Sigmoid colon (tissue), 7 donors: ENCODE measurements around the gene MAP4K4. TPM values are rescaled to one million over a fixed set of nuclear protein-coding genes. Genes with fewer than 3 reads are reported as not detected.
"Not testable (repeated sequence)": the region's sequence is repeated elsewhere in the genome, so short reads cannot be mapped to it uniquely, and the experiment has no call there.

ENCODE experiments used
- DNase-seq: peaks from one replicate; pipeline ENCODE4 v3.0.0-alpha.2; 2019
- H3K27ac ChIP-seq, 4 donors: fragments of 200-600 bp; sonication (generic); one replicate each; pipeline ENCODE4 v1.5.1; 2016 to 2019; ENCODE audit warnings: mild to moderate bottlenecking in 1 of 4
- H3K27me3 ChIP-seq, 3 donors: fragments of 200-600 bp; sonication (generic); one replicate each; pipeline ENCODE4 v1.5.1; 2019; ENCODE audit warnings: mild to moderate bottlenecking in 1 of 3
- H3K36me3 ChIP-seq, 4 donors: fragments of 200-600 bp; sonication (generic); one replicate each; pipeline ENCODE4 v1.5.1; 2016 to 2019
- H3K4me1 ChIP-seq, 4 donors: fragments of 200-600 bp; sonication (generic); one replicate each; pipeline ENCODE4 v1.5.1; 2017 to 2019
- H3K4me3 ChIP-seq, 4 donors: fragments of 200-600 bp; sonication (generic); one replicate each; pipeline ENCODE4 v1.5.1; 2017 to 2019; ENCODE audit warnings: mild to moderate bottlenecking in 2 of 4, moderate library complexity in 1 of 4
- H3K9me3 ChIP-seq, 4 donors: fragments of 200-600 bp in 3 of 4; sonication (generic) in 3 of 4; one replicate each; pipeline versions ENCODE4 v1.5.1 to v1.6.1; 2013 to 2019
- CTCF ChIP-seq, 4 experiments: fragments of 450-650 bp in 3 of 4; fragments of 200-600 bp in 1 of 4; IDR thresholded peaks; one replicate each; pipeline ENCODE4 v1.5.1; 2016 to 2019; ENCODE audit warnings: antibody characterized with exemption in 4 of 4, mild to moderate bottlenecking in 3 of 4, moderate library complexity in 2 of 4
- EP300 ChIP-seq, 4 donors: sonication (generic); formaldehyde crosslinking; IDR thresholded peaks; one replicate each; pipeline ENCODE4 v1.6.1; 2017; ENCODE audit warnings: antibody characterized with exemption in 4 of 4
- POLR2A ChIP-seq, 2 donors: fragments of 450-650 bp; IDR thresholded peaks; one replicate each; pipeline ENCODE4 v1.6.1; 2016; ENCODE audit warnings: antibody characterized with exemption in 2 of 2, mild to moderate bottlenecking in 2 of 2, moderate library complexity in 2 of 2
- POLR2AphosphoS5 ChIP-seq, 4 donors: sonication (generic); formaldehyde crosslinking; IDR thresholded peaks; one replicate each; pipeline ENCODE4 v1.6.1; 2017; ENCODE audit warnings: antibody characterized with exemption in 4 of 4
- WGBS, 2 donors: extraction: QIAGEN DNeasy Blood & Tissue Kit; methylation state at CpG; one replicate each; pipeline ENCODE4 v1.1.7; 2013; 5-methylcytosine and 5-hydroxymethylcytosine counted together
- intact Hi-C: fragments of 100-400 bp; cut with DNase I; formaldehyde crosslinking; loops from one replicate; pipeline ENCODE4 v1.15.1; 2023
- polyA plus RNA-seq, 3 donors: library from polyadenylated mRNA; stranded (reverse); fragments of 200-250 nt; gene quantifications; one replicate each; pipeline ENCODE4 v1.2.3, GENCODE V29; 2013
- total RNA-seq, 4 donors: library from RNA; depleted of rRNA; stranded (reverse); fragments of >200 nt; gene quantifications; one replicate each; pipeline ENCODE4 v1.1.0, GENCODE V29; 2016
- donor health status: healthy with polysubstance abuse.
- donor health status: Bipolar disorder and iron deficiency.
- donor health status: healthy.

The MAP4K4 gene
- total and polyA plus RNA-seq, 7 donors, result 8.8 to 62.9 (median 37.2) TPM

- H3K4me3 ChIP-seq, result no peak overlapping the region
- no peak for TF ChIP-seq POLR2AphosphoS5 (IDR thresholded peaks at IDR 0.05)
- TF ChIP-seq EP300 (IDR thresholded peaks at IDR 0.05), result no peak
- TF ChIP-seq POLR2A (IDR thresholded peaks at IDR 0.05), result no peak
- no peak for TF ChIP-seq CTCF (IDR thresholded peaks at IDR 0.05)
- no peaks in the 10 kb centered on the region for H3K4me1 ChIP-seq
- no peaks in the 10 kb centered on the region for H3K27me3 ChIP-seq
- 88 to 94% methylated on average over 3 of the region's 3 CpGs for WGBS, 2 donors
- no peaks in the 10 kb centered on the region for H3K36me3 ChIP-seq
- DNase-seq, result no peak
- intact Hi-C loops, result no loop called here
- no peak overlapping the region for H3K27ac ChIP-seq
- peaks cover 0 to 8% (median 0%) of the 10 kb centered on the region in 4 donors for H3K9me3 ChIP-seq
These were observed 232.5 kb downstream of the MAP4K4 start for GRCh38 chr2:101930019-101930418.

DNA sequence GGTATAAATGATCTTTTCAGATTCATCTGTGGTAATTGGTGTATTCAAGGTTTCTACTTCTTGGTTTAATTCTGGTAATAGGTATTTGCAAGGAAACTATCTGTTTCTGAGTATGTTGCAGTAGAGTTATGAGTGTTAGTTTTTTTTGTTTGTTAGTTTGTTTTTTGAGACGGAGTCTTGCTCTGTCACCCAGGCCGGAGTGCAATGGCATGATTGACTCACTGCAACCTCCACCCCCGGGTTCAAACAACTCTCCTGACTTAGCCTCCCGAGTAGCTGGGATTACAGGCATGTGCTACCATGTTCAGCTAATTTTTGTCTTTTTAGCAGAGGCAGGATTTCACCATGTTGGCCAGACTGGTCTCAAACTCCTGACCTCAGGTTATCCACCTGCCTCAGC is 233.3 kb downstream of the MAP4K4 start:
- intact Hi-C loops, result no loop called here
- Histone ChIP-seq H3K4me1 (no peaks in the 10 kb centered on the region), H3K9me3 (peaks cover 0 to 8% (median 0%) of the 10 kb centered on the region in 4 donors), H3K36me3 (no peaks in the 10 kb centered on the region), H3K4me3 (no peak overlapping the region), H3K27me3 (no peaks in the 10 kb centered on the region), H3K27ac (no peak overlapping the region)
- TF ChIP-seq POLR2AphosphoS5 (IDR thresholded peaks at IDR 0.05) (no peak), CTCF (IDR thresholded peaks at IDR 0.05) (no peak), POLR2A (IDR thresholded peaks at IDR 0.05) (no peak), EP300 (IDR thresholded peaks at IDR 0.05) (no peak)
- 84 to 88% methylated on average over 4 of the region's 4 CpGs for WGBS, 2 donors
- DNase-seq, result no peak

DNA sequence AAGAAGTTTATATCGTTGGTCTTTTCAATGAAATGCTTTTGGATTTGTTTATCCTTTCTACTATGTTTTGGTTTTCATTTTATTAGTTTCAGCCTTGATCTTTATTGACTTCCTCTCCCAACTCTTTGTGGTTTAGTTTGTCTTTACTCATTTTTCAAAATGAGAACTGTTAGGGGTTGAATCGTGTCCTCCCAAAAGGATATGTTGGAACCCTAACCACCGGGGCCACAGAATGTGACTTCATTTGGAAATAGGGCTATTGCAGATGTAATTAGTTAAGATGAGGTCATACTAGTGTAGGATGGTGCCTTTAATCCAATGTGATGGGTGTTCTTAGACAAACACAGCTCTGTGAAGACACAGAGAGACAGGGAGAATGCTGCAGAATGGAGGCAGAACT is 233.9 kb downstream of the MAP4K4 start:
- intact Hi-C loops, result no loop called here
- no peaks in the 10 kb centered on the region for H3K27me3 ChIP-seq
- H3K4me1 ChIP-seq, result no peaks in the 10 kb centered on the region
- H3K9me3 ChIP-seq, result peaks cover 0 to 8% (median 0%) of the 10 kb centered on the region in 4 donors
- H3K27ac ChIP-seq, result no peak overlapping the region
- no peak overlapping the region for H3K4me3 ChIP-seq
- no peaks in the 10 kb centered on the region for H3K36me3 ChIP-seq
- 43 to 56% methylated on average over 3 of the region's 3 CpGs for WGBS, 2 donors
- TF ChIP-seq POLR2A (IDR thresholded peaks at IDR 0.05), result no peak
- TF ChIP-seq CTCF (IDR thresholded peaks at IDR 0.05), result no peak
- no peak for TF ChIP-seq POLR2AphosphoS5 (IDR thresholded peaks at IDR 0.05)
- TF ChIP-seq EP300 (IDR thresholded peaks at IDR 0.05), result no peak
- DNase-seq, result no peak

DNA sequence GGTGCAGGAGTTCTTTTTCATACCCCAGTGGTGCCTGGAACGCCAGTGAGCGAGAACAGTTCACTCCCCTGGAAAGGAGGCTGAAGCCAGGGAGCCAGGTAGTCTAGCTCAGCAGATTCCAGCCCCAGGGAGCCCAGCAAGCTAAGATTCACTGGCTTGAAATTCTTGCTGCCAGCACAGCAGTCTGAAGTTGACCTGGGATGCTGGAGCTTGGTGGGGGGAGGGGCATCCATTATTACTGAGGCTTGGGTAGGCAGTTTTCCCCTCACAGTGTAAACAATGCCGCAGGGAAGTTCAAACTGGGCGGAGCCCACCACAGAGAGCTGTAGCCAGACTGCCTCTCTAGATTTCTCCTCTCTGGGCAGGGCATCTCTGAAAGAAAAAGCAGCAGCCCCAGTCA is 238.3 kb downstream of the MAP4K4 start:
- 54 to 77% methylated on average over 4 of the region's 4 CpGs for WGBS, 2 donors
- DNase-seq, H3K36me3 ChIP-seq, H3K4me3 ChIP-seq, H3K27me3 ChIP-seq, H3K4me1 ChIP-seq, intact Hi-C loops, H3K9me3 ChIP-seq, H3K27ac ChIP-seq: not testable (repeated sequence)

GRCh38 chr2:101942851-101943250 is 245.3 kb downstream of the MAP4K4 start:
- 57 to 87% methylated on average over 3 of the region's 3 CpGs for WGBS, 2 donors
- TF ChIP-seq POLR2AphosphoS5 (IDR thresholded peaks at IDR 0.05), result no peak
- TF ChIP-seq EP300 (IDR thresholded peaks at IDR 0.05), result no peak
- TF ChIP-seq POLR2A (IDR thresholded peaks at IDR 0.05), result no peak
- no peak for TF ChIP-seq CTCF (IDR thresholded peaks at IDR 0.05)
- peaks cover 0 to 1% (median 0%) of the 10 kb centered on the region in 4 donors for H3K9me3 ChIP-seq
- no peaks in the 10 kb centered on the region for H3K27me3 ChIP-seq
- no peaks in the 10 kb centered on the region for H3K36me3 ChIP-seq
- intact Hi-C loops, result no loop called here
- DNase-seq, result no peak
- H3K4me1 ChIP-seq, result no peaks in the 10 kb centered on the region
- no peak overlapping the region for H3K27ac ChIP-seq
- no peak overlapping the region for H3K4me3 ChIP-seq

Other genes starting within 250 kb of the MAP4K4 start
- gene RFX8, start 222.6 kb upstream of the MAP4K4 start, total RNA-seq, result under 1 TPM in 1 of 4 donors, not detected in 3; 0.83 TPM
- gene RFX8, start 222.6 kb upstream of the MAP4K4 start, polyA plus RNA-seq, result under 1 TPM in 1 of 3 donors, not detected in 2; 0.12 TPM